Measurements from ENCODE around the gene RHOA. TPM values are rescaled to one million over a fixed set of nuclear protein-coding genes. Genes with fewer than 3 reads are reported as not detected.

Gene RHOA
- total and polyA plus RNA-seq, 7 experiments from 2014 or later, result 212 to 576 (median 331) TPM

DNA sequence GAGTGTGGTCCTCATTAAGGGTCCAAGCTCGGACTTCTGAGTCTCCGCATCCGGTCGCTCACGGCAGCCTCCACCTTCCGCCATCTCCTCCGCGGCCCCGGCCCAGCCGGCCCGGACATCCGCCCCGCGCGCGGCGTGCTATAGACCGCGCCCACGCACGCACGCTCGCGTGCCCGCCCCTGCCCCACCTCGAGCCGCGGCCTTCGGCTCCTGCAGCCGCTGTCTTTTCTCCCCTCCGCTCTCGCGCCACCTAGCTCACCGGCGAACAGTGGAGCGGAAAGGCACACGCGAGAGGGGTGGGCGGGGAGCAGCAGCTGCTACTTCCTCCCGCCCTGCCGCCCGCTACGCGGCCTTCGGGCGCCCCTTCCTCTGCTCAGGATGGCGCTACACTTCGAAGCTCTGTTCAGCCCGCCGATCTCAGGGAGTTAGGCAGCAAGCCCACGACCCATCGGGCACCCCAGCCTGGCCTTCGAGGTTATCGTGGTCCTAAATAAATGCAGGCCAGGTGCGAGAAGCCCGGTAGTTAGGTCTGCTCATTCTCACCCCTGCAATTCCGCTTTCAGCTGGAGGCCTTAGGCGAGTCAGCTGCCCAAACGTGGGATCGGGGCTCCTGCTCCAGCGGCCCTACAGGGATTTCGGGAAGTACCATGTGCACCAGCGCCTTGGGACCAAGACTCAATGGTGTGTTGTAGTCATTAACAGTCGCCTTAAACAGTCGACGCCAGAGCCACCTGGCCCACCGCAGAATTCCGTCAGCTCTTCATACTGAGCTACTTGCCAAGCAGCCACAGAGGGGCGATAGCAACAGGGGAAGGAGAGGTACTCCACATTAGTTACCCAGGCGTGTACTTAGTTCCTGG lies 71.6 kb downstream of the RHOA start, which contains the start of gene USP4:
TSS of gene USP4 (minus strand) at position 113 of the 860 bp plus-strand sequence. CDS start at position 84, 29 bp downstream.
- peaks cover 0 to 1% (median 0%) of the 10 kb centered on the region in 11 donors for H3K9me3 Mint-ChIP-seq
- Histone ChIP-seq H3K36me3 (ENCODE audit: control insufficient read depth in 2 of 3, insufficient read depth in 3 of 3, low read length in 3 of 3) (peaks cover 0 to 13% (median 5%) of the 10 kb centered on the region in 3 experiments), H3K4me1 (ENCODE audit: control insufficient read depth in 2 of 2, insufficient read depth in 2 of 2, low read length in 2 of 2) (peaks cover 23 to 30% of the 10 kb centered on the region in 2 donors), H3K4me3 (ENCODE audit: low read length) (peak within 1 kb of the TSS; percentile 89), H3K27ac (ENCODE audit: low read depth, low read length) (peak within 1 kb of the TSS; percentile 95), H3K9me3 (ENCODE audit: control insufficient read depth in 2 of 3, low read length in 3 of 3) (no peaks in the 10 kb centered on the region), H3K27me3 (ENCODE audit: control insufficient read depth in 2 of 2, insufficient read depth in 2 of 2, low read length in 2 of 2) (no peaks in the 10 kb centered on the region)
- ATAC-seq (peak; percentile 91), DNase-seq (peak; percentile 78 to 93 (median 91))
- peaks cover 32 to 61% (median 47%) of the 10 kb centered on the region in 7 donors for H3K4me1 Mint-ChIP-seq
- POLR2A ChIA-PET, result interaction anchor here (0.5 to 4.6 kb wide), 46 partner anchors 8 to 959 kb away, joined by 3 to 80 read pairs (median 4); partner anchors contain the start of genes CCDC71, DAG1, GPX1 and HYAL3
- intact Hi-C loops (cut with micrococcal nuclease), result loop anchor here (1.0 to 5.0 kb wide), 21 partner anchors 18 to 703 kb away; partner anchors contain the start of genes APEH (in 2 of the 2), DAG1 (in 2 of the 2), GPX1 (in 2 of the 2) and NICN1 (in 2 of the 2)
- CTCF ChIA-PET, result interaction anchor here (0.6 to 2.3 kb wide), 22 partner anchors 10 to 169 kb away, joined by 3 to 45 read pairs (median 4); partner anchors contain the start of genes GPX1, KLHDC8B, NICN1 and RHOA
- H3K36me3 Mint-ChIP-seq, result peaks cover 3 to 8% (median 5%) of the 10 kb centered on the region in 5 donors
- no peaks in the 10 kb centered on the region for H3K27me3 Mint-ChIP-seq
- H3K27ac Mint-ChIP-seq, result peak within 1 kb of the TSS; percentile 95 to 99 (median 98)
- peak within 1 kb of the TSS; percentile 81 to 96 (median 86) for H3K4me3 Mint-ChIP-seq

DNA sequence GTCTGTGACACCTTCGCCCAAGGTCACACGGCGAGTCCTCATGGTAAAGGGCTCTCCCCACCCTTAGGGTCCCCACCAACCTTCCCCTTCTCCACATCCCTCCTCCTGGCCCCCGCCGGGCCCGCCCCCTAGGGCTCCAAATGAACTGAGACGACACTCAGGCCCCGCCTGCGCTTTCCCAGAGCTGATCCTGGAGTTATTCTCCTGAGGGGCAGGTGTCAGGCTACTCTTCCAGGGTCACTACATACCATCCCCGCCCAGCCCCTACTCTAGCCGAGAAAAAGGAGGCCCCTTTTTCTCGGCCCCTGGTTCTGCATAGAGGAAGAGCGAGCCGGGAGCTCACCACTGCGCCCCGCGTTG lies 72.2 kb downstream of the RHOA start:
- ChIA-PET POLR2A (interaction anchor here (0.5 to 4.6 kb wide), 42 partner anchors 8 to 959 kb away, joined by 3 to 80 read pairs (median 4); partner anchors contain the start of genes CCDC71, DAG1, GPX1 and HYAL3), CTCF (interaction anchor here (0.6 to 2.3 kb wide), 16 partner anchors 12 to 792 kb away, joined by 3 to 45 read pairs (median 4); partner anchors contain the start of genes GPX1, NICN1, RHOA and TCTA)
- Histone ChIP-seq H3K4me3 (ENCODE audit: low read length) (peak overlapping the region; percentile 89), H3K27me3 (ENCODE audit: control insufficient read depth in 2 of 2, insufficient read depth in 2 of 2, low read length in 2 of 2) (no peaks in the 10 kb centered on the region), H3K36me3 (ENCODE audit: control insufficient read depth in 2 of 3, insufficient read depth in 3 of 3, low read length in 3 of 3) (peaks cover 0 to 19% (median 11%) of the 10 kb centered on the region in 3 experiments), H3K27ac (ENCODE audit: low read depth, low read length) (peak overlapping the region; percentile 95), H3K4me1 (ENCODE audit: control insufficient read depth in 2 of 2, insufficient read depth in 2 of 2, low read length in 2 of 2) (peaks cover 23 to 27% of the 10 kb centered on the region in 2 donors), H3K9me3 (ENCODE audit: control insufficient read depth in 2 of 3, low read length in 3 of 3) (no peaks in the 10 kb centered on the region)
- H3K9me3 Mint-ChIP-seq, result peaks cover 0 to 1% (median 0%) of the 10 kb centered on the region in 11 donors
- peak overlapping the region; percentile 81 to 96 (median 86) for H3K4me3 Mint-ChIP-seq
- H3K36me3 Mint-ChIP-seq, result peaks cover 3 to 14% (median 8%) of the 10 kb centered on the region in 5 donors
- ATAC-seq (no peak), DNase-seq (peak in 2 of 9 donors; percentile 27 to 55)
- intact Hi-C loops (cut with micrococcal nuclease), result no loop called here
- H3K27ac Mint-ChIP-seq, result peak overlapping the region; percentile 95 to 99 (median 98)
- no peaks in the 10 kb centered on the region for H3K27me3 Mint-ChIP-seq
- H3K4me1 Mint-ChIP-seq, result peaks cover 33 to 61% (median 48%) of the 10 kb centered on the region in 7 donors

DNA sequence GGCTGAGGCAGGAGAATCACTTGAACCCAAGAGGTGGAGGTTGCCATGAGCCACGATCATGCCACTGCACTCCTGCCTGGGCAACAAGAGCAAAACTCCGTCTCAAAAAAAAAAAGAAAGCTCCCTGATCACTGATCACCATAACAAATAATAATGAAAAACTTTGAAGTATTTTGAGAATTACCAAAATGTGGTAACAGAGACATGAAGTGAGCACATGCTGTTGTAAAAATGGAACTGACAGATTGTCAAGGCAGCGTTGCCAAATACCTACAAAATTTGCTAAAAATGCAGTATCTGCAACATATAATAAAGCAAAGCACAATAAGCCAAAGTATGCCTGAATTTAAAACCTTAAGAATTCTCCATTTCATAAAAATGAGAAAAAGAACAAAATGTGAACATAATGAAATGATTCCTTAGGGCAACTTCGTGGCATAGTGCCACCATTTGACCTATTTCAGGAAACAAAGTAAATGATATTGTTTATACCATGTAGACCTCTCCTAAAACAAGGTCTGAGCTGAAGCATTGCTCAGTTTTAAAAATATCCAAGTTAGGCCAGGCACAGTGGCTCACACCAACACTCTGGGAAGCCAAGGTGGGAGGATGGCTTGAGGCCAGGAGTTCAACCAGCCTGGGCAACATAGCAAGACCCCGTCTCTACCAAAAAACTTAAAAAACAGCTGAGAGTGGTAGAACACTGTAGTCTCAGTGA lies 77.7 kb downstream of the RHOA start:
- Histone ChIP-seq H3K4me3 (ENCODE audit: low read length) (no peak overlapping the region), H3K36me3 (ENCODE audit: control insufficient read depth in 2 of 3, insufficient read depth in 3 of 3, low read length in 3 of 3) (peaks cover 10 to 62% (median 15%) of the 10 kb centered on the region in 3 experiments), H3K27me3 (ENCODE audit: control insufficient read depth in 2 of 2, insufficient read depth in 2 of 2, low read length in 2 of 2) (no peaks in the 10 kb centered on the region), H3K27ac (ENCODE audit: low read depth, low read length) (peak overlapping the region; percentile 69), H3K4me1 (ENCODE audit: control insufficient read depth in 2 of 2, insufficient read depth in 2 of 2, low read length in 2 of 2) (peaks cover 4 to 14% of the 10 kb centered on the region in 2 donors), H3K9me3 (ENCODE audit: control insufficient read depth in 2 of 3, low read length in 3 of 3) (no peaks in the 10 kb centered on the region)
- peak overlapping the region in 2 of 10 donors; percentile 27 to 47 for H3K4me3 Mint-ChIP-seq
- peaks cover 23 to 60% (median 44%) of the 10 kb centered on the region in 7 donors for H3K4me1 Mint-ChIP-seq
- ATAC-seq (no peak), DNase-seq (no peak)
- ChIA-PET CTCF (interaction anchor here (0.6 to 1.9 kb wide), 3 partner anchors 19 to 115 kb away, joined by 3 to 9 read pairs (median 4); no protein-coding TSS in a partner anchor), POLR2A (interaction anchor here (1.2 to 1.3 kb wide), 2 partner anchors 10 to 12 kb away, joined by 4 to 5 read pairs; no protein-coding TSS in a partner anchor)
- intact Hi-C loops (cut with micrococcal nuclease), result no loop called here
- peaks cover 0 to 1% (median 0%) of the 10 kb centered on the region in 11 donors for H3K9me3 Mint-ChIP-seq
- peaks cover 5 to 27% (median 24%) of the 10 kb centered on the region in 5 donors for H3K36me3 Mint-ChIP-seq
- peak overlapping the region; percentile 18 to 97 (median 94) for H3K27ac Mint-ChIP-seq
- H3K27me3 Mint-ChIP-seq, result no peaks in the 10 kb centered on the region

DNA sequence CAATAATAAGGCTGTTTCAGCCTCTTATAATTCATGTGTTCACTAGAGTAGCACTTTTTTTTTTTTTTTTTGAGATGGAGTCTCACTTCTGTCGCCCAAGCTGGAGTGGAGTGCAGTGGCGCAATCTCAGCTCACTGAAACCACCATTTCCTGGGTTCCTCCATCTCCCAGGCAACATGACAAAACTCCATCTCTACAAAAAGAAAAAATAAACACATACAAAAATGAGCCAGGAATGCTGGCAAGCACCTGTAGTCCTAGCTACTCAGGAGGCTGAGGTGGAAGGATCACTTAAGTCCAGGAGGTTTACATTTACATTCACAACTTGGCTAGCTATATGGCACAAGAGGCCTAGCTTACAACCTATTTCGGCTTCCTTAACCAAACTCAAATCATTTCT lies 78.7 kb downstream of the RHOA start:
- DNase-seq, result peak in 7 of 9 donors; percentile 25 to 58 (median 38)
- intact Hi-C loops (cut with micrococcal nuclease), result no loop called here
- H3K9me3 Mint-ChIP-seq, result no peaks in the 10 kb centered on the region

DNA sequence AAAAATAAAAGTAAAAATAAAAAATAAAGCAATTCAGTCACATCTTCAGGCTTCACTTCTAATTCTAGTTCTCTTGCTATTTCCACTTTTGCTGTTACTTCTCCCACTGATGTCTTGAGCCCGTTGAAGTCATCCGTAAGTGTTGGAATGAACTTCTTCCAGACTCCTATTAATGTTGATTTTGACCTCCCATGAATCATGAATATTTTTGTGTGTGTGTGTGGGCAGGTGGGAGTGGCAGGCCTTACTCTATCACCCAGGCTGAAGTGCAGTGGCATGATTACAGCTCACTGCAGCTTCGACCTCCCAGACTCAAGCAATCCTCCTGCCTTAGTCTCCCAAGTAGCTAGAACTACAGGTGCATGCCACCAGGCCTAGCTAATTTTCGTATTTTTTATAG lies 82.6 kb downstream of the RHOA start:
- Histone ChIP-seq H3K9me3 (ENCODE audit: control insufficient read depth in 2 of 3, low read length in 3 of 3) (no peaks in the 10 kb centered on the region), H3K4me3 (ENCODE audit: low read length) (no peak overlapping the region), H3K4me1 (ENCODE audit: control insufficient read depth in 2 of 2, insufficient read depth in 2 of 2, low read length in 2 of 2) (peaks cover 0 to 10% of the 10 kb centered on the region in 2 donors), H3K27me3 (ENCODE audit: control insufficient read depth in 2 of 2, insufficient read depth in 2 of 2, low read length in 2 of 2) (no peaks in the 10 kb centered on the region), H3K27ac (ENCODE audit: low read depth, low read length) (no peak overlapping the region), H3K36me3 (ENCODE audit: control insufficient read depth in 2 of 3, insufficient read depth in 3 of 3, low read length in 3 of 3) (peaks cover 21 to 74% (median 34%) of the 10 kb centered on the region in 3 experiments)
- Mint-ChIP-seq H3K9me3 (no peaks in the 10 kb centered on the region), H3K27me3 (no peaks in the 10 kb centered on the region), H3K4me1 (peaks cover 8 to 34% (median 21%) of the 10 kb centered on the region in 7 donors), H3K36me3 (peaks cover 4 to 35% (median 32%) of the 10 kb centered on the region in 5 donors), H3K4me3 (no peak overlapping the region), H3K27ac (peak overlapping the region in 3 of 9 donors; percentile 25 to 80 (median 55))
- DNase-seq, result no peak
- CTCF ChIA-PET, result interaction anchor here (0.8 kb wide), 1 partner anchor 1483 kb away, joined by 5 read pairs; no protein-coding TSS in a partner anchor
- POLR2A ChIA-PET, result interaction anchor here (0.6 to 1.2 kb wide), 2 partner anchors 60 to 1373 kb away, joined by 3 to 4 read pairs; no protein-coding TSS in a partner anchor
- intact Hi-C loops (cut with micrococcal nuclease), result no loop called here
- ATAC-seq, result no peak

More for the DNA sequence above, 78.7 kb downstream of the RHOA start:
- Mint-ChIP-seq H3K4me1 (peaks cover 15 to 56% (median 36%) of the 10 kb centered on the region in 7 donors), H3K27ac (peak overlapping the region; percentile 81 to 97 (median 94)), H3K4me3 (peak overlapping the region in 8 of 10 donors; percentile 47 to 73 (median 57)), H3K27me3 (no peaks in the 10 kb centered on the region), H3K36me3 (peaks cover 5 to 30% (median 24%) of the 10 kb centered on the region in 5 donors)
- H3K9me3 ChIP-seq (ENCODE audit: control insufficient read depth in 2 of 3, low read length in 3 of 3), result no peaks in the 10 kb centered on the region
- ChIA-PET CTCF (interaction anchor here (0.6 to 0.9 kb wide), 4 partner anchors 111 to 905 kb away, joined by 3 to 6 read pairs (median 4); no protein-coding TSS in a partner anchor), POLR2A (interaction anchor here (0.6 to 1.2 kb wide), 4 partner anchors 9 to 1415 kb away, joined by 3 to 4 read pairs (median 4); partner anchors contain the start of gene RHOA)
- peaks cover 3 to 12% of the 10 kb centered on the region in 2 donors for H3K4me1 ChIP-seq (ENCODE audit: control insufficient read depth in 2 of 2, insufficient read depth in 2 of 2, low read length in 2 of 2)
- H3K27me3 ChIP-seq (ENCODE audit: control insufficient read depth in 2 of 2, insufficient read depth in 2 of 2, low read length in 2 of 2), result no peaks in the 10 kb centered on the region
- peak overlapping the region; percentile 69 for H3K27ac ChIP-seq (ENCODE audit: low read depth, low read length)
- peaks cover 11 to 62% (median 15%) of the 10 kb centered on the region in 3 experiments for H3K36me3 ChIP-seq (ENCODE audit: control insufficient read depth in 2 of 3, insufficient read depth in 3 of 3, low read length in 3 of 3)
- peak; percentile 84 for ATAC-seq
- H3K4me3 ChIP-seq (ENCODE audit: low read length), result no peak overlapping the region

Data from naive thymus-derived CD4-positive, alpha-beta T cell (primary cell).